ENCODE results near the gene ATP9B.
A peak's percentile ranks its signal among the peaks of the same experiment; 100 is the strongest.
"Not testable (repeated sequence)": the region's sequence is repeated elsewhere in the genome, so short reads cannot be mapped to it uniquely, and the experiment has no call there.

The ATP9B gene

GRCh38 chr18:79139206-79139605 lies 70.0 kb downstream of the ATP9B start:
- no peak for DNase-seq

GRCh38 chr18:79147014-79147413 lies 77.8 kb downstream of the ATP9B start:
- DNase-seq: no peak

GRCh38 chr18:79151191-79151590 lies 82.0 kb downstream of the ATP9B start:
- no peak for DNase-seq

- no peak for DNase-seq
These were observed 87.1 kb downstream of the ATP9B start for GRCh38 chr18:79156327-79156726.

DNA sequence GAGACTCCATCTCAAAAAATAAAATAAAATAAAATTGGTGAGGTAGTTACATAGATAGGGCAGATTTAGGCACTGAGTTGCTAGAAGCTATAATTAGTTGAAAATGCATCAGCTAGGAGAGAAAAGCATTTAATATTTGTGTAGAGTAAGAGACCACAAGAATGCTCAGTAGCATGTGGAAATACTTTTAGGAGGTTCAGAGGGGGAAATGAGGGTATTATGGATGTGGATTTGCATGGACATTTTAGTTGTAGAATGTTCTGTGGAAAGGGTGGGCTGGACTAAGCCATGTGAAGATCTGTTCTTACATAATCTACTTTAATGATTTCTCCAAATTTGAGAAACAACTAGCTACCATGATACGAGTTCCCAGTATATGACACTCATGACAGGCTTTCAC lies 95.5 kb downstream of the ATP9B start:
- DNase-seq: no peak

DNA sequence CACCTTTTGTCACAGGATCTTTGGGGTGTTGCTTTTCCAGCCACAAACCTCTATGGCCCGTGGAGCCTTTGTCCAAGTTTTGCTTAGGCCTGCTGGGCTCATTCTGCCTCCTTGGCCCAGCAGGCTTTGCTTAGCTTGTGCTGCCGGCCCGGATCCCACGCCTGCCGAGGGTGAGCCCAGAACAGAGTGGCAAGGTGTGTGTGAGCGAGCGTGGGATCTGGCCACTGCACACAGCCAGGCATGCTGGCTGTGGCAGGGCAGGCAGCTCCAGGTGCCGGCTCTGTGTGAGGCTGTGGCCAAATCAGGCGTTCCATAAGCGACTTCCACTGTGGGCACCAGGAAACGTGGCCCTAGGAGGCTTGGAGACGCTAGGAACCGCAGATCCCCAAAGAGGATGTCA lies 97.5 kb downstream of the ATP9B start:
- DNase-seq: no peak

- DNase-seq: no peak
These were observed 98.5 kb downstream of the ATP9B start for GRCh38 chr18:79167526-79168190.

- no peak for DNase-seq
These were observed 100.9 kb downstream of the ATP9B start for GRCh38 chr18:79169958-79170555.

DNA sequence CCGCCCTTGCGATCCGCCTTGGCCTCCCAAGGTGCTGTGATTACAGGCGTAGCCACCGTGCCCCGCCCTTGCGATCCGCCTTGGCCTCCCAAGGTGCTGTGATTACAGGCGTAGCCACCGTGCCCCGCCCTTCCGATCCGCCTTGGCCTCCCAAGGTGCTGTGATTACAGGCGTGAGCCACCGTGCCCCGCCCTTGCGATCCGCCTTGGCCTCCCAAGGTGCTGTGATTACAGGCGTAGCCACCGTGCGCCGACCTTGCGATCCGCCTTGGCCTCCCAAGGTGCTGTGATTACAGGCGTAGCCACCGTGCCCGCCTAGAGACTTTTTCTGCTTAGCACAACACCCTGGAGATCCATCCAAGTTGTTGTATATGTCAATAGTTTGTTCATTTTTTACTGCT lies 103.1 kb downstream of the ATP9B start:
- DNase-seq: not testable (repeated sequence)

- no peak for DNase-seq
These were observed 104.5 kb downstream of the ATP9B start for GRCh38 chr18:79173742-79174141.

DNA sequence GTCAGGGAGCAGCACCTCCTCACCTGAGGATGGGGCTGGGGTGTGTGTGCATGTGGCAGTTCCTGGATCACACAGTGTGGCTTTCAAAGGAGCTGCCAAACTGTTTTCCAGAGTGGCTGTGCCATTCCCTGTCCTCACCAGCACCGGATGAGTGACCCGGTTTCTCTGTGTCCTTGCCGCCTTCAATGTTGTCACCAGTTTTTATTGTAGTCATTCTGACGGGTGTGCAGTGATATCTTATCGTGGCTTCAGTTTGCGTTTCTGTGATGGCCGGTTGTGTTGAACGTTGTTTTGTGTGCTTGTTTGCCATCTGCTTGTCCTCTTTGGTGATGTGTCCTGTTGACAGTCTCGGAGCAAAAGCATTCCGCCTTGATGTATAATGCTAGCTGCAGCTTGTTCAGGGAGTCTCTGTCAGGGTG lies 108.9 kb downstream of the ATP9B start:
- no peak for DNase-seq

GRCh38 chr18:79182047-79182713 lies 113.0 kb downstream of the ATP9B start:
- no peak for DNase-seq

GRCh38 chr18:79185648-79186047 lies 116.5 kb downstream of the ATP9B start:
- no peak for DNase-seq

- no peak for DNase-seq
These were observed 117.5 kb downstream of the ATP9B start for GRCh38 chr18:79186649-79187048.

- no peak for DNase-seq
These were observed 118.5 kb downstream of the ATP9B start for GRCh38 chr18:79187532-79188277.

- DNase-seq: no peak
These were observed 122.2 kb downstream of the ATP9B start for GRCh38 chr18:79191418-79191817.

- no peak for DNase-seq
These were observed 122.8 kb downstream of the ATP9B start for GRCh38 chr18:79191956-79192355.

DNA sequence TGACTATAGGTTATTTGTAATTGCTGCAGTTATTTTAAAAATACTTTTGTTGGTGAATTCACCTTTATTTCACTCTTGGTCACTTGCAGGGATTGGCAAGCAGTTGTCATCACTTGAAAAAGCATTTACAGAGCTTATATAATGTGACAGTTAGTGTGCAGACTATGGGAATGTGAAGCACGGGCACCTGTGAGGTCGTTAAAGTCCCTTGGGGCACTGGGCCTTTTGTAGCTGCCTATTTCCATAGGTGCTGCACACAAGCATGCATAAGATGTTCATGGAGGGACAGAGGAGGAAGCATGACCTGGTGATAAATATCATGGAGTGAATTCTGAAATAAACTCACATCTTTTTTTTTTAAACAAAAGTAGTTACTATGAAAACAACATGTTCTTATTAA lies 124.6 kb downstream of the ATP9B start:
- DNase-seq: no peak

DNA sequence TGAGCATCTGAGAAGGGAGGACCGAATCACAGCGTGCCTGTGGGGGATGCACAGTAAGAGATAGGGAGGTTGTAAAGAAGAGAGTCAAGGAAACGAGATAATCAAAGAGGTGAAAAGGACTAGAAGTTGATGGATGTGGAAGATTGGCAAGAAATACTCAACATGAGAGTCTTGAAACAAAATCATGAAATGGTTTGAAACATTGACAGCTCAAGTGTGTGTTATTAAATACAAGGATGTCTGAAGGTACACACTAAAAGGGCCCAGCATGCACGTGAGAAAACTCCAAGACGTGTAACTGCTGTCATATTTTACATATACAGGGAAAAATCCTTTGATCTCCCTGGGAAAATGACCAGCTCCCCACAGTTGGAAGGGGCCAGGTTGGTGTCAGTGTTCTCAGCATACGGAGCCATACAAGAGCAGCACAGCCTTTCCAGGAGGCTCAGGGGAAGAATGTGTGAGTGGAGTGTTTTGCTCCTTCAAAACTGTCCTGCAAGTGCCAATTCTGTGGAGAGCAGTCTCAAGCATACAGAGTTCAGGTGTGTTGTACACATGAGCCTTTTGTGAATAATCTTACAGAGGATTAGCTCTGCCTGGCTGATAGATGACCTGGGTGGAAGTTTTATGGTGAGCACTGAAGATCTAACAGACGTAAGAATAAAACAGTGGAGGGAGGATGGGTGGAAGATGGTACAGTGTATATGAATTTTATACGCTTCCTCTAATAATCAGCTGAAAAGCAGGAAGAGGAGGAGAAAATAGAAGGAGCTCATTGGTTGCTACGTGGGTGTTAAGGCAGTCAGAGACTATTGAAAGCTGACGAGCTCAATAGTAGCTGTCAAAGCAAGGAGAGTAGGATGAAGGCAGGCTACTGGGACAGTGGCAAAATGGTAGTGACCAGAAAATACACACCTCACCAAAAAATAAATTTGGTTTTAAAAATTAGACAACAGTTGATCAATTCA lies 126.8 kb downstream of the ATP9B start:
- DNase-seq: no peak

- peak; percentile 48 for DNase-seq
These were observed 128.3 kb downstream of the ATP9B start for GRCh38 chr18:79197531-79197930.

- DNase-seq: no peak
These were observed 130.6 kb downstream of the ATP9B start for GRCh38 chr18:79199691-79200374.

All from NCI-H187 treated with DMSO at 0.1 percent for 48 hours (cell line).